Kidney (tissue), 14 donors: ENCODE results near the gene THEMIS. TPM values are rescaled to one million over a fixed set of nuclear protein-coding genes. Genes with fewer than 3 reads are reported as not detected.
A peak's percentile ranks its signal among the peaks of the same experiment; 100 is the strongest.

ENCODE experiments used
- DNase-seq, 5 donors: peaks; one replicate each; pipeline ENCODE4 v3.0.0-alpha.2; 2013 to 2020
- FAIRE-seq: peaks from 2 replicates; lab custom pipeline; 2012; peaks lifted over from hg19 to GRCh38; lab: Jason Lieb, UNC
- H3K27ac ChIP-seq, 2 donors: one replicate each; pipeline ENCODE4 v1.7.0; 2013; ENCODE audit warnings: low read depth in 2 of 2, low read length in 2 of 2, inconsistent platforms in 1 of 2
- H3K27me3 ChIP-seq: one replicate; pipeline ENCODE4 v1.7.1; 2013; ENCODE audit warnings: low read length, inconsistent platforms; ENCODE audit not compliant: control insufficient read depth, insufficient read depth
- H3K36me3 ChIP-seq, 3 donors: one replicate each; pipeline versions ENCODE4 v1.7.0 to v1.7.1; 2013; ENCODE audit warnings: low read length in 3 of 3, control low read depth in 1 of 3, inconsistent platforms in 1 of 3; ENCODE audit not compliant: insufficient read depth in 3 of 3, control insufficient read depth in 2 of 3
- H3K4me1 ChIP-seq, 3 donors: one replicate each; pipeline versions ENCODE4 v1.7.0 to v1.7.1; 2013; ENCODE audit warnings: low read length in 3 of 3, inconsistent platforms in 1 of 3, low read depth in 1 of 3; ENCODE audit not compliant: control insufficient read depth in 2 of 3, insufficient read depth in 2 of 3
- H3K4me3 ChIP-seq, 3 donors: one replicate each; pipeline versions ENCODE4 v1.7.0 to v1.8.1; 2013; ENCODE audit warnings: low read length in 3 of 3, control low read depth in 1 of 3, inconsistent platforms in 1 of 3
- H3K9ac ChIP-seq, 3 donors: one replicate each; pipeline versions ENCODE4 v1.7.0 to v1.7.1; 2013; ENCODE audit warnings: low read length in 3 of 3, control low read depth in 1 of 3, inconsistent platforms in 1 of 3
- H3K9me3 ChIP-seq, 3 donors: one replicate each; pipeline versions ENCODE4 v1.7.0 to v1.7.1; 2013; ENCODE audit warnings: low read length in 3 of 3, control low read depth in 1 of 3, inconsistent platforms in 1 of 3; ENCODE audit not compliant: control insufficient read depth in 2 of 3, insufficient read depth in 1 of 3
- CTCF ChIP-seq: IDR thresholded peaks from 3 replicates; pipeline ENCODE4 v1.5.1; 2012; ENCODE audit warnings: mild to moderate bottlenecking, moderate library complexity, borderline replicate concordance; ENCODE audit not compliant: insufficient read depth; ENCODE audit errors: extremely low read depth
- intact Hi-C: fragments of 100-400 bp; cut with DNase I; formaldehyde crosslinking; loops from one replicate; pipeline ENCODE4 v1.11.1; 2022
- polyA plus RNA-seq: library from polyadenylated mRNA; stranded (reverse); fragments of 350-450 nt; fragmentation: Illumina TruSeq; extraction: RNeasy Lipid Tissue Mini Kit (QIAGEN cat#74804); gene quantifications from one replicate; pipeline ENCODE4 v1.2.3, GENCODE V29; 2014; ENCODE audit warnings: low read depth, low replicate concordance; ENCODE audit not compliant: insufficient read depth
- total RNA-seq: library from RNA; stranded (reverse); fragmentation: NEBNext Ultra II Directional; extraction: Animal tissue kit (Norgen Biotek cat#: 25700); gene quantifications from one replicate; pipeline ENCODE4 v1.2.1, GENCODE V29; 2021
- donor health status: control.
- donor health status: control.
- donor health status: control.
- donor health status: control.
- donor health status: control.
- donor health status: DM: yes; HTN: yes; CAD: no.
- donor health status: Normal renal cell carcinoma (clear cell type).

THEMIS gene
- total and polyA plus RNA-seq, 2 donors from 2014 or later: 3.3 TPM; not detected in 1

DNA sequence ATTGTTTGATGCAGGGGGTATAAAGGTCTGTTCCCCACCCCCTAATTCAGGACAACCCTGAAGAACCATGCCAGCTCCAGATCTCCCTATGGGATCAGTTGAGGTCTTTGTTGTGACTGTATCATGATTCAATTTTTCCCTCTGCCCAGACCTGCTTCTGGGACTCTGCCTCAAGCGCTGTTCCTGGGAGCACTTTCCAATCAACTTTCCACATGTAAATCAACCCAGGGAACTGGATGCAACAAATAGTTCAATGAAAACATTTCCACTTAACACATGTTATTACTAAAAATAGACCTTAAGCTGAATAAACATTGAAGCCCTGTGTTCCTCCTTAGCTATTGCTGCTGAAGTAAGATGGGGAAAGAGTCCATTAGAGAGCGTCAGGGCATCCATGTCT, 184.4 kb downstream of the THEMIS start:
- Histone ChIP-seq H3K4me3 (no peak overlapping the region), H3K27me3 (no peaks in the 10 kb centered on the region), H3K27ac (no peak overlapping the region), H3K36me3 (no peaks in the 10 kb centered on the region), H3K4me1 (no peaks in the 10 kb centered on the region), H3K9me3 (no peaks in the 10 kb centered on the region), H3K9ac (no peak overlapping the region)
- FAIRE-seq (no peak), DNase-seq (peak in 1 of 5 donors; percentile 21)
- intact Hi-C loops: no loop called here
- TF ChIP-seq CTCF: no peak

GRCh38 chr6:127710668-127711067, 190.2 kb downstream of the THEMIS start:
- H3K4me1 ChIP-seq: no peaks in the 10 kb centered on the region
- TF ChIP-seq CTCF: no peak
- no peak overlapping the region for H3K27ac ChIP-seq
- no peak for FAIRE-seq
- H3K36me3 ChIP-seq: no peaks in the 10 kb centered on the region
- no peak overlapping the region for H3K4me3 ChIP-seq
- H3K9me3 ChIP-seq: no peaks in the 10 kb centered on the region
- no peak for DNase-seq
- no peaks in the 10 kb centered on the region for H3K27me3 ChIP-seq
- intact Hi-C loops: no loop called here
- H3K9ac ChIP-seq: no peak overlapping the region

GRCh38 chr6:127706216-127706615, 194.6 kb downstream of the THEMIS start:
- Histone ChIP-seq H3K27me3 (no peaks in the 10 kb centered on the region), H3K9ac (no peak overlapping the region), H3K4me3 (no peak overlapping the region), H3K27ac (no peak overlapping the region), H3K36me3 (no peaks in the 10 kb centered on the region), H3K4me1 (no peaks in the 10 kb centered on the region), H3K9me3 (no peaks in the 10 kb centered on the region)
- intact Hi-C loops: no loop called here
- no peak for TF ChIP-seq CTCF
- DNase-seq (no peak), FAIRE-seq (no peak)

DNA sequence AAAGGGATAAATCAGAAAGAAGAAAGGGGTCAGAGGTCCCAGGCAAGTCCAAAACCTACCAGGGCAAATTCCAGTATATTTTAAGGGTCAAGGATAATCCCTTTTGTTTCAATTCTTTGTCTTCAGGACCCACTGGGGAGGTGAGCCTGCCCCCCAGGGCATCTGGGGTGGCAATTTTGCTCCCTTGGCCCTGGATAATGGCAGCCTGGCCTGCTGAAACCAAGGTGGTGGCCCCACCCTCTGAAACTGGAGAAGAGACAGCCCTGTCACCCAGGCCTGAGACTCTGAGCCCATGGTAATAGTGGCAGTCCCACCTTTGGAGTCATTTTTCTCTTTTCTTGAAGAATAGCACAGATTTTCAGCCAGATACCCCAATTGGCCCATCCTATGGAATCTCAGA, 205.8 kb downstream of the THEMIS start:
- no peaks in the 10 kb centered on the region for H3K36me3 ChIP-seq
- H3K27ac ChIP-seq: no peak overlapping the region
- no peaks in the 10 kb centered on the region for H3K9me3 ChIP-seq
- no peaks in the 10 kb centered on the region for H3K4me1 ChIP-seq
- H3K4me3 ChIP-seq: no peak overlapping the region
- FAIRE-seq: no peak
- TF ChIP-seq CTCF: no peak
- intact Hi-C loops: no loop called here
- H3K27me3 ChIP-seq: no peaks in the 10 kb centered on the region
- no peak overlapping the region for H3K9ac ChIP-seq
- peak in 1 of 5 donors; percentile 34 for DNase-seq
